Right kidney (tissue), 1 donor: Measurements from ENCODE around the gene NCOA3.
A peak's percentile ranks its signal among the peaks of the same experiment; 100 is the strongest.
"Not testable (repeated sequence)": the region's sequence is repeated elsewhere in the genome, so short reads cannot be mapped to it uniquely, and the experiment has no call there.

Experiments
- DNase-seq: peaks from one replicate; pipeline ENCODE4 v3.0.0-alpha.2; 2016

Gene NCOA3

GRCh38 chr20:47501116-47501481 lies 588 bp upstream of the NCOA3 start:
- no peak for DNase-seq

- peak; percentile 84 for DNase-seq
Measured at GRCh38 chr20:47502271-47503239, 868 bp downstream of the NCOA3 start.

- no peak for DNase-seq
Measured at GRCh38 chr20:47503685-47504084, 2.0 kb downstream of the NCOA3 start.

DNA sequence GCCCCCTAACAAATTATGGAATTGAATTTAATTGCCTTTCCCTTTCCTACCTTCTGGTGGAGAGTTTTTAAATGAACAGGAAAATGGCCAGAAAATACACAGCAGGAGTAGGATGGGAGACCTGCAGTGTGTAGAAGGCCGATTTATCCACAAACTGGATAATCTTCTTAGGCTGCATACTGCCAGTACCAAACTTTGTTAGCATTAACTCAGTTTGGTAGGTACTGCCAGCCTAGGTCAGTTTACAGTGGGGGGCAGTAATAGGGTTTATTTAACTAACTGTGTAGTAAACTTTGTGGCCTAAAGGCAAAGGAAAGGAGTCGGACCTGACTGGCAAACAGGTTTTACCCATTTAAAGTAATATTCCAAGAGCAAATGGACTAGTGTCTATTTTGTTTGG lies 4.6 kb downstream of the NCOA3 start:
- no peak for DNase-seq

GRCh38 chr20:47506850-47507249 lies 5.2 kb downstream of the NCOA3 start:
- DNase-seq = no peak

- not testable (repeated sequence) for DNase-seq
Measured at GRCh38 chr20:47507275-47507981, 5.7 kb downstream of the NCOA3 start.

GRCh38 chr20:47508278-47508677 lies 6.6 kb downstream of the NCOA3 start:
- no peak for DNase-seq

- DNase-seq = no peak
Measured at GRCh38 chr20:47509104-47509661, 7.5 kb downstream of the NCOA3 start.

GRCh38 chr20:47509685-47510084 lies 8.0 kb downstream of the NCOA3 start:
- no peak for DNase-seq

- no peak for DNase-seq
Measured at GRCh38 chr20:47515843-47516242, 14.2 kb downstream of the NCOA3 start.

GRCh38 chr20:47521059-47521808 lies 19.5 kb downstream of the NCOA3 start:
- no peak for DNase-seq

GRCh38 chr20:47524015-47524784 lies 22.5 kb downstream of the NCOA3 start:
- no peak for DNase-seq

DNA sequence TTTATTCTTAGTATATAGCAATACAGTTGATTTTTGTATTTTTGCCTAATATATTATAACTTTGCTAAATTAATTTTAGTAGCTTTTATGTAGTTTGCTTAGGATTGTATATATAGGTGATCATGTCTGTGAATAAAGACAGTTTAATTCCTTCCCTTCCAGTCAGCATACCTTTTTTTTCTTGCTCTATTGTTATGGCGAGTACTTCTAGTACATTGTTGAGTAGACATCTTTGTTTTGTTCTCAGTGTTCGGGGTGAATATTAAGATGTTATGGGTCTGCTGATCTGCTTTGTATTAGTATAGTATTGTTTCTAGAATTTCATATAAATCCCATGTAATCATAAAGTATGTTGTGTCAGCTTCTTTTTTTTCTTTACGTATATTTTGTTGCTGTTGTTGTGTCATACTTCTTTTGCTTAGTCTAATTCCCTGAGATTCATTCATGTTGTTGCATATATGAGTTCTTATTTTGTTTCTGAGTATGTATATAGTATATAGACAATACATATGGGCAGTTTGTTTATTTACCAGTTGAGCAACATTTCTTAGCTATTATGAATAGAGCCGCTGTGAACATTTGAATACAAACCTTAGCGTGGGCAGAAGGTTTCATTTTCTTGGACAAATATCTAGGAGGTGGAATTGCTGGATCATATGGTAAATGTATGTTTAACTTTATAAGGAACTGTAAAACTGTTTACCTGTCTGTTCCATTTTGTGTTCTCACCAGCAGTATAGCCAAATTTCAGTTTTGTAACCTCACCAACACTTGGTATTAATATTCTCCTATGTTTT lies 25.5 kb downstream of the NCOA3 start:
- no peak for DNase-seq

- DNase-seq = no peak
Measured at GRCh38 chr20:47529840-47530239, 28.2 kb downstream of the NCOA3 start.

DNA sequence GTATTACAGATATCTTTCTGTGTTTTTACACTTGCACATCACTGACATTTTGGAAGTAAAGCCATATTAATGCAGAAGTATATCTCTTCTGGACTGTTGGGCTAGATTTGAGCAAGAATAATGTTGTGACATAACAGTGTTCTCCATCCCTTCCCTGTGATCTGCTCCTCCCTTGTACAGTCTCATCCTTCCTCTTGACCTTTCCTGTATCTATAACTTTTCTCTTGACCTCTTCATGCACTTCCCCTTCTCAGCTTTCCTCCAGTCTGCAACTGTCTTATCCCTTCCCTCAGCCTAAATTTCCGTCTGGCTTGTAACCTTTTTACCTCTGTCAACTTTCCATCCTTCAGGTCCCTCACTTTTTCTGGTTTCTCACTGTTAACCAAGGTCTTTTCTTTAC lies 29.8 kb downstream of the NCOA3 start:
- no peak for DNase-seq

DNA sequence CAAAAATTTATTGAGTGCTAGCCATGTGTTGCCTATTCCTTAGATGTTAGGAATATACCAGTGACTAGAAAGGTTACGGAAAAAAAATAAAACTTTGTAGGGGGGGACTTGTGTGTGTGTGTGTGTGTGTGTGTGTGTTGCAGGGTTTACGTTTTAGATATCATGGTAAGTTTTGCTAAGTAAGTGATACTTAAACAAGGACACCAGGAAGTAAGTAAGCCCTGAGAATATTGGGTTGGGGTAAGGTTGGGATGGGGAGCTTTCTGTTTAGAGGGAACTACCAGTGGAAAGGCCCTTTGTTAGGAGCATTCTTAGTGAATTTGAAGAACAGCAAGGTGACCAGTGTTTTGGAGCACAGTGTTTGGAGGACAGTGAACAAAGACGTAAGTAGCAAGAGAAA lies 30.3 kb downstream of the NCOA3 start:
- DNase-seq = no peak

DNA sequence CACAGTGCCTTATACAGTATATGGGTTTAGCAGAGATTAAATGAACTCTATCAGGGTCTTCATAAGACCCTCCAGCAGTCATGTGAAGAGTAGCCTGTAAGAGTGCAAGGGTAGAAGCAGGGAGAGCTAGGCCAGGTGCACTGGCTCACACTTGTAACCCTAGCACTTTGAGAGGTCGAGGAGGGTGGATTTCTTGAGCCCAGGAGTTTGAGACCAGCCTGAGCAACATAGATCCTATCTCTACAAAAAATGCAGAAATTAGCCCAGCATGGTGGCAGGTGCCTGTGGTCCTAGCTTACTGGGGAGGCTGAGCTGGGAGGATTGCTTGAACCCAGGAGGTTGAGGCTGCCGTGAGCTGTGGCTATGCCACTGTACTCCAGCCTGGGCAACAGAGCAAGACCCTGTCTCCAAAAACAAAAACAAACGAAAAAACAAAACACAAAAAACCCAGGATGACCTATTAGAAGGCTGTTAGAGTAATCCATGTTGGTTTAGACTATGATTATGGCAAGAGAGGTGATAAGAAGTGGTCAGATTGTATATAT lies 31.9 kb downstream of the NCOA3 start:
- DNase-seq = no peak

- no peak for DNase-seq
Measured at GRCh38 chr20:47534405-47534804, 32.7 kb downstream of the NCOA3 start.

- no peak for DNase-seq
Measured at GRCh38 chr20:47535088-47535487, 33.4 kb downstream of the NCOA3 start.

GRCh38 chr20:47535994-47536393 lies 34.3 kb downstream of the NCOA3 start:
- DNase-seq = no peak
